ENCODE measurements around the gene RNF113B.

The RNF113B gene

GRCh38 chr13:98175043-98175442 lies 2.0 kb downstream of the RNF113B start:
- no peak for DNase-seq (ENCODE audit: low read depth, low spot score)

- DNase-seq (ENCODE audit: low read depth, low spot score): peak; percentile 40
These were observed 2.8 kb downstream of the RNF113B start for GRCh38 chr13:98174307-98174706.

- DNase-seq (ENCODE audit: low read depth, low spot score): peak; percentile 96
These were observed 3.5 kb downstream of the RNF113B start for GRCh38 chr13:98173431-98174152.

- DNase-seq (ENCODE audit: low read depth, low spot score): peak; percentile 48
These were observed 4.3 kb downstream of the RNF113B start for GRCh38 chr13:98172590-98173422.

GRCh38 chr13:98171900-98172589 lies 5.0 kb downstream of the RNF113B start:
- peak; percentile 83 for DNase-seq (ENCODE audit: low read depth, low spot score)

GRCh38 chr13:98169331-98169730 lies 7.7 kb downstream of the RNF113B start:
- no peak for DNase-seq (ENCODE audit: low read depth, low spot score)

- no peak for DNase-seq (ENCODE audit: low read depth, low spot score)
These were observed 14.1 kb downstream of the RNF113B start for GRCh38 chr13:98162935-98163334.

GRCh38 chr13:98158172-98158899 lies 18.7 kb downstream of the RNF113B start:
- DNase-seq (ENCODE audit: low read depth, low spot score): no peak

- no peak for DNase-seq (ENCODE audit: low read depth, low spot score)
These were observed 19.5 kb downstream of the RNF113B start for GRCh38 chr13:98157609-98158008.

GRCh38 chr13:98157188-98157587 lies 19.9 kb downstream of the RNF113B start:
- no peak for DNase-seq (ENCODE audit: low read depth, low spot score)

GRCh38 chr13:98156259-98156658 lies 20.8 kb downstream of the RNF113B start:
- no peak for DNase-seq (ENCODE audit: low read depth, low spot score)

GRCh38 chr13:98155475-98156109 lies 21.5 kb downstream of the RNF113B start:
- DNase-seq (ENCODE audit: low read depth, low spot score): peak; percentile 67

GRCh38 chr13:98150832-98151479 lies 26.1 kb downstream of the RNF113B start:
- DNase-seq (ENCODE audit: low read depth, low spot score): no peak

GRCh38 chr13:98147521-98147920 lies 29.5 kb downstream of the RNF113B start:
- DNase-seq (ENCODE audit: low read depth, low spot score): no peak

GRCh38 chr13:98144801-98145350 lies 32.2 kb downstream of the RNF113B start:
- peak; percentile 68 for DNase-seq (ENCODE audit: low read depth, low spot score)

GRCh38 chr13:98144027-98144741 lies 32.9 kb downstream of the RNF113B start:
- peak; percentile 52 for DNase-seq (ENCODE audit: low read depth, low spot score)

GRCh38 chr13:98143601-98144026 lies 33.5 kb downstream of the RNF113B start:
- peak; percentile 54 for DNase-seq (ENCODE audit: low read depth, low spot score)

GRCh38 chr13:98143157-98143553 lies 33.9 kb downstream of the RNF113B start:
- DNase-seq (ENCODE audit: low read depth, low spot score): no peak

- DNase-seq (ENCODE audit: low read depth, low spot score): peak; percentile 94
These were observed 34.5 kb downstream of the RNF113B start, which contains the start of gene FARP1 for GRCh38 chr13:98142380-98143156. Gene FARP1 (plus strand): TSS chr13:98143094. CDS start chr13:98213243, 70,149 bp downstream.

All from astrocyte of the hippocampus (primary cell).